Measurements from ENCODE around the gene TTLL9.
"Not testable (repeated sequence)": the region's sequence is repeated elsewhere in the genome, so short reads cannot be mapped to it uniquely, and the experiment has no call there.

The TTLL9 gene

GRCh38 chr20:31824554-31825313, 45.7 kb upstream of the TTLL9 start:
- no peak for DNase-seq
- Histone ChIP-seq H3K36me3 (no peaks in the 10 kb centered on the region), H3K9me3 (ENCODE audit: severe bottlenecking) (no peaks in the 10 kb centered on the region), H3K27ac (no peak overlapping the region), H3K27me3 (ENCODE audit: insufficient read depth, low read depth, severe bottlenecking) (no peaks in the 10 kb centered on the region), H3K4me3 (ENCODE audit: low read depth, low read length) (no peak overlapping the region)
- no peak for TF ChIP-seq CTCF (IDR thresholded peaks at IDR 0.05; ENCODE audit: low read depth, low read length)

DNA sequence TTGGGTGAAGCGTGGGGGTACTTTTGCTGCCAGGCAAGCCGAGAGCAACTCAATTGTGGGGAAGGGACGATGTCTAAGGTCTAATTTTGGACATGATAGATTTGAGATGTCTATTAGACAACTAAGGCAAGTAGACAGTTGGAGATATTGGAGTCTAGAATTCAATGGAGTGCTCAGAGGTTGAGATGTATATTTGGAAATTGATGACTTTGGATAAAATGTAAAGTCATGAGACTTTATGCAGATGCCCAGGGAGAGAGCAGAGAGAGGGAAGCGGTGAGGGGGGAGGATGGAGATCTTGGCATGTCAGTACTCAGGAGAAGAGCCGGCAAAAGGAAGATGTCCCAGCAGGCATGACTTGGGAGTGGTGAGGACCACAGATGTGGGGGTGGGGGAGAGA, 44.4 kb upstream of the TTLL9 start:
- no peak for TF ChIP-seq CTCF (IDR thresholded peaks at IDR 0.05; ENCODE audit: low read depth, low read length)
- no peak overlapping the region for H3K4me3 ChIP-seq (ENCODE audit: low read depth, low read length)
- H3K27ac ChIP-seq: no peak overlapping the region
- H3K27me3 ChIP-seq (ENCODE audit: insufficient read depth, low read depth, severe bottlenecking): no peaks in the 10 kb centered on the region
- H3K9me3 ChIP-seq (ENCODE audit: severe bottlenecking): no peaks in the 10 kb centered on the region
- DNase-seq: no peak
- no peaks in the 10 kb centered on the region for H3K36me3 ChIP-seq

DNA sequence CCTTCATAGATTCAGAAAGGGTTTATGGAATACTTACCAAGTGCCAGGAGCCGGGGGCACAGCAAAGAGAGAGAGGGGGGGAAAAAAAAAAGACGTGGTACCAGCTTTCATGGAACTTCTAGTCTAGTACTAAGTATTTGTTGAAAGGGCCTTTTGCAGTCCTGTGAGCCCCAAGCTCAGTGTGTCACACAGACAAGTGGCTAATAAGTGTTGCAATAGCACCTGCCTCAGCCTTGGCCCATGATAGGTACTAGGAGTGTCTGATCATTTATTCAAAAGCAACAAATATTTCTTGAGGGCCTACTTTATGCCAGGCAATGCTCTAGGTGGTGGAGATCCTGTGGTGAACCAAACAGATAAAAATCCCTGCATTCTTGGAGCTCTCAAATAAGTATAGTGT, 43.4 kb upstream of the TTLL9 start:
- H3K9me3 ChIP-seq (ENCODE audit: severe bottlenecking): no peaks in the 10 kb centered on the region
- DNase-seq: no peak
- no peak for TF ChIP-seq CTCF (IDR thresholded peaks at IDR 0.05; ENCODE audit: low read depth, low read length)
- no peaks in the 10 kb centered on the region for H3K36me3 ChIP-seq
- no peak overlapping the region for H3K4me3 ChIP-seq (ENCODE audit: low read depth, low read length)
- no peaks in the 10 kb centered on the region for H3K27me3 ChIP-seq (ENCODE audit: insufficient read depth, low read depth, severe bottlenecking)
- H3K27ac ChIP-seq: no peak overlapping the region

DNA sequence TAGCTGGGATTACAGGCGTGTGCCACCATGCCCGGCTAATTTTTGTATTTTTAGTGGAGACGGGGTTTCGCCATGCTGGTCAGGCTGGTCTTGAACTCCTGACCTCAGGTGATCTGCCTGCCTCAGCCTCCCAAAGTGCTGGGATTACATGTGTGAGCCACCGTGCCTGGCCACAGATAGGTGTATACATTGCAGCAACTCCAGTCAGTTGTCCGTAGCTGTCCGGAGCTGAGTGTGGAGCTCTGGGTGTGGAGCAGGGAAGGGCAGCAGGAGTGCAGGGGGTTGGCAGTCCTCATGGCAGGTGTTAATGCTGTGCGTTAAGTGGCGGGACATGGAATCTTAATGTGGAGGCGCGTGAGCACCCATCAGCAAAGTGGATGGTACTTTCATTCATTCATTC, 42.4 kb upstream of the TTLL9 start:
- H3K9me3 ChIP-seq (ENCODE audit: severe bottlenecking); H3K36me3 ChIP-seq; H3K27me3 ChIP-seq (ENCODE audit: insufficient read depth, low read depth, severe bottlenecking); H3K27ac ChIP-seq; DNase-seq; H3K4me3 ChIP-seq (ENCODE audit: low read depth, low read length): not testable (repeated sequence)

DNA sequence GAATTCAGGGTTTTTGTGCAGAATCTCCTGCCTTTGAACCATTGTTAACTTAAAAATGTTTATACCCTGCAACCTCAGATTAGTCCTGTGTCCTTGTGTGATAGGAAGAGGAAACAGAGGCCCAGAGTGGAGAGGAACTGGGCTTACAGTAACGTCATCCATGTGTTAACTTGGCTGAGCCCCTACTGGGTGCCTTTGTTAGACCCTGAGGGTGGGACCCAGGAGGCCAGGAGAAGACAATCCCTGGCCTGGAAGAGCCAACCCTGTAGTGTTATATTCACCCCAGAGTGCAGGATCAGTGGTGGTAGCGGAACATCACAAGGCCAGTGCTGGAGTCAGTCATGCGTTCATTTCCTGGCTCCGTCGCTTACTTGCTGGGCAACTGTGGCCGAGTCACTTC, 40.7 kb upstream of the TTLL9 start:
- H3K27me3 ChIP-seq (ENCODE audit: insufficient read depth, low read depth, severe bottlenecking): no peaks in the 10 kb centered on the region
- H3K36me3 ChIP-seq: no peaks in the 10 kb centered on the region
- H3K4me3 ChIP-seq (ENCODE audit: low read depth, low read length): no peak overlapping the region
- no peak for DNase-seq
- TF ChIP-seq CTCF (IDR thresholded peaks at IDR 0.05; ENCODE audit: low read depth, low read length): no peak
- peak overlapping the region; percentile 62; the same call in 1 of the 2 replicates for H3K27ac ChIP-seq
- H3K9me3 ChIP-seq (ENCODE audit: severe bottlenecking): no peaks in the 10 kb centered on the region

GRCh38 chr20:31830406-31830981, 39.9 kb upstream of the TTLL9 start:
- TF ChIP-seq CTCF (IDR thresholded peaks at IDR 0.05; ENCODE audit: low read depth, low read length): no peak
- Histone ChIP-seq H3K36me3 (no peaks in the 10 kb centered on the region), H3K9me3 (ENCODE audit: severe bottlenecking) (no peaks in the 10 kb centered on the region), H3K4me3 (ENCODE audit: low read depth, low read length) (no peak overlapping the region), H3K27me3 (ENCODE audit: insufficient read depth, low read depth, severe bottlenecking) (no peaks in the 10 kb centered on the region), H3K27ac (no peak overlapping the region)
- no peak for DNase-seq

Measured in WERI-Rb-1 (cell line).